CD4-positive, CD25-positive, alpha-beta regulatory T cell (primary cell): ENCODE measurements around the gene MDGA2. TPM values are rescaled to one million over a fixed set of nuclear protein-coding genes. Genes with fewer than 3 reads are reported as not detected.

Experiments
- ATAC-seq, 2 donors: fragments of 150-1000 bp; cut with Tn5 transposase; one replicate each; pipeline ENCODE4 v1.10.0; 2021; ENCODE audit warnings: low read depth in 2 of 2, moderate number of reproducible peaks in 2 of 2, moderate library complexity in 1 of 2
- DNase-seq, 3 donors: peaks; one replicate each; pipeline versions ENCODE4 v3.0.0 to v3.0.0-alpha.2; 2012 to 2022; ENCODE audit warnings: mixed read lengths in 1 of 3
- H3K27ac ChIP-seq: one replicate; pipeline ENCODE4 v1.7.0; 2013; ENCODE audit warnings: mild to moderate bottlenecking, low read length; ENCODE audit not compliant: insufficient read depth, poor library complexity, severe bottlenecking
- H3K27me3 ChIP-seq: one replicate; pipeline ENCODE4 v1.7.0; 2013; ENCODE audit warnings: low read length; ENCODE audit not compliant: control insufficient read depth, insufficient read depth
- H3K36me3 ChIP-seq: one replicate; pipeline ENCODE4 v1.7.0; 2013; ENCODE audit warnings: mild to moderate bottlenecking, low read length, moderate library complexity; ENCODE audit not compliant: control insufficient read depth, insufficient read depth
- H3K4me1 ChIP-seq: 2 replicates; pipeline ENCODE4 v1.7.0; 2013; ENCODE audit warnings: mild to moderate bottlenecking, low read length; ENCODE audit not compliant: insufficient read depth, control insufficient read depth, poor library complexity, severe bottlenecking
- H3K4me3 ChIP-seq: one replicate; pipeline ENCODE4 v1.7.0; 2013; ENCODE audit warnings: low read depth, mild to moderate bottlenecking, low read length, moderate library complexity
- H3K9me3 ChIP-seq, 2 experiments: 1 replicate in 1 of 2; 2 replicates in 1 of 2; pipeline ENCODE4 v1.7.0; 2013; ENCODE audit warnings: low read length in 2 of 2, mild to moderate bottlenecking in 1 of 2, moderate library complexity in 1 of 2; ENCODE audit not compliant: control insufficient read depth in 2 of 2
- H3K27ac Mint-ChIP-seq, 3 donors: one replicate each; pipeline ENCODE4 v1.8.0; 2020 to 2022; ENCODE audit warnings: mild to moderate bottlenecking in 3 of 3, mixed read lengths in 3 of 3, moderate library complexity in 2 of 3
- H3K27me3 Mint-ChIP-seq: one replicate; pipeline ENCODE4 v1.8.0; 2022; ENCODE audit warnings: mild to moderate bottlenecking, mixed read lengths
- H3K36me3 Mint-ChIP-seq: one replicate; pipeline ENCODE4 v1.8.0; 2020; ENCODE audit warnings: mixed read lengths
- H3K4me1 Mint-ChIP-seq, 4 donors: one replicate each; pipeline ENCODE4 v1.8.0; 2020 to 2022; ENCODE audit warnings: mixed read lengths in 4 of 4, mild to moderate bottlenecking in 1 of 4
- H3K4me3 Mint-ChIP-seq, 4 donors: one replicate each; pipeline ENCODE4 v1.8.0; 2020 to 2022; ENCODE audit warnings: mild to moderate bottlenecking in 4 of 4, mixed read lengths in 4 of 4, moderate library complexity in 3 of 4
- H3K9me3 Mint-ChIP-seq, 7 donors: one replicate each; pipeline ENCODE4 v1.8.0; 2020 to 2022; ENCODE audit warnings: mixed read lengths in 7 of 7, mild to moderate bottlenecking in 3 of 7, moderate library complexity in 2 of 7
- polyA plus RNA-seq, 4 donors: library from polyadenylated mRNA; unstranded; fragments of 300-500 nt; fragmentation: Illumina TruSeq; gene quantifications; one replicate each; pipeline ENCODE4 v1.2.3, GENCODE V29; 2021
- total RNA-seq: library from RNA; stranded (reverse); gene quantifications from one replicate; pipeline ENCODE4 v1.2.3, GENCODE V29; 2022

Gene MDGA2
- total and polyA plus RNA-seq, 5 donors from 2014 or later: not detected

GRCh38 chr14:47277703-47278102 lies 397.7 kb downstream of the MDGA2 start:
- Histone ChIP-seq H3K27ac (no peak overlapping the region), H3K4me3 (no peak overlapping the region), H3K9me3 (no peaks in the 10 kb centered on the region), H3K27me3 (no peaks in the 10 kb centered on the region), H3K4me1 (no peaks in the 10 kb centered on the region), H3K36me3 (no peaks in the 10 kb centered on the region)
- no peak overlapping the region for H3K27ac Mint-ChIP-seq
- DNase-seq (no peak), ATAC-seq (no peak)
- H3K36me3 Mint-ChIP-seq: no peaks in the 10 kb centered on the region
- H3K4me1 Mint-ChIP-seq: no peaks in the 10 kb centered on the region
- H3K27me3 Mint-ChIP-seq: no peaks in the 10 kb centered on the region
- peaks cover 0 to 8% (median 2%) of the 10 kb centered on the region in 7 donors for H3K9me3 Mint-ChIP-seq
- no peak overlapping the region for H3K4me3 Mint-ChIP-seq

- ATAC-seq (no peak), DNase-seq (no peak)
- no peaks in the 10 kb centered on the region for H3K27me3 Mint-ChIP-seq
- H3K36me3 ChIP-seq: no peaks in the 10 kb centered on the region
- H3K27me3 ChIP-seq: no peaks in the 10 kb centered on the region
- peaks cover 0 to 8% (median 2%) of the 10 kb centered on the region in 7 donors for H3K9me3 Mint-ChIP-seq
- H3K27ac ChIP-seq: no peak overlapping the region
- no peak overlapping the region for H3K4me3 ChIP-seq
- no peak overlapping the region for H3K27ac Mint-ChIP-seq
- no peaks in the 10 kb centered on the region for H3K36me3 Mint-ChIP-seq
- H3K4me1 Mint-ChIP-seq: no peaks in the 10 kb centered on the region
- no peaks in the 10 kb centered on the region for H3K4me1 ChIP-seq
- H3K9me3 ChIP-seq: no peaks in the 10 kb centered on the region
- H3K4me3 Mint-ChIP-seq: no peak overlapping the region
Measured at GRCh38 chr14:47276931-47277330, 398.5 kb downstream of the MDGA2 start.

GRCh38 chr14:47273939-47274338 lies 401.5 kb downstream of the MDGA2 start:
- H3K4me3 Mint-ChIP-seq: no peak overlapping the region
- no peaks in the 10 kb centered on the region for H3K27me3 Mint-ChIP-seq
- H3K4me3 ChIP-seq: no peak overlapping the region
- no peak for DNase-seq
- no peak for ATAC-seq
- no peak overlapping the region for H3K27ac Mint-ChIP-seq
- H3K4me1 ChIP-seq: no peaks in the 10 kb centered on the region
- H3K9me3 ChIP-seq: no peaks in the 10 kb centered on the region
- H3K36me3 Mint-ChIP-seq: no peaks in the 10 kb centered on the region
- no peaks in the 10 kb centered on the region for H3K36me3 ChIP-seq
- H3K27ac ChIP-seq: no peak overlapping the region
- no peaks in the 10 kb centered on the region for H3K27me3 ChIP-seq
- peaks cover 0 to 8% (median 2%) of the 10 kb centered on the region in 7 donors for H3K9me3 Mint-ChIP-seq
- H3K4me1 Mint-ChIP-seq: no peaks in the 10 kb centered on the region

GRCh38 chr14:47270715-47271114 lies 404.7 kb downstream of the MDGA2 start:
- Histone ChIP-seq H3K27me3 (no peaks in the 10 kb centered on the region), H3K36me3 (no peaks in the 10 kb centered on the region), H3K9me3 (no peaks in the 10 kb centered on the region), H3K27ac (no peak overlapping the region), H3K4me3 (no peak overlapping the region), H3K4me1 (no peaks in the 10 kb centered on the region)
- Mint-ChIP-seq H3K27ac (no peak overlapping the region), H3K4me3 (no peak overlapping the region), H3K9me3 (peaks cover 0 to 6% (median 4%) of the 10 kb centered on the region in 7 donors), H3K36me3 (no peaks in the 10 kb centered on the region), H3K4me1 (no peaks in the 10 kb centered on the region), H3K27me3 (no peaks in the 10 kb centered on the region)
- DNase-seq (no peak), ATAC-seq (no peak)

GRCh38 chr14:47269756-47270492 lies 405.5 kb downstream of the MDGA2 start:
- no peaks in the 10 kb centered on the region for H3K27me3 Mint-ChIP-seq
- H3K27ac Mint-ChIP-seq: no peak overlapping the region
- DNase-seq: no peak
- Histone ChIP-seq H3K9me3 (no peaks in the 10 kb centered on the region), H3K4me3 (no peak overlapping the region), H3K27ac (no peak overlapping the region), H3K36me3 (no peaks in the 10 kb centered on the region), H3K27me3 (no peaks in the 10 kb centered on the region), H3K4me1 (no peaks in the 10 kb centered on the region)
- H3K4me1 Mint-ChIP-seq: no peaks in the 10 kb centered on the region
- no peak overlapping the region for H3K4me3 Mint-ChIP-seq
- no peaks in the 10 kb centered on the region for H3K36me3 Mint-ChIP-seq
- ATAC-seq: no peak
- H3K9me3 Mint-ChIP-seq: peaks cover under 1 to 7% (median 3%) of the 10 kb centered on the region in 7 donors

GRCh38 chr14:47264842-47265241 lies 410.6 kb downstream of the MDGA2 start:
- DNase-seq (no peak), ATAC-seq (no peak)
- Mint-ChIP-seq H3K4me1 (no peaks in the 10 kb centered on the region), H3K27me3 (no peaks in the 10 kb centered on the region), H3K36me3 (no peaks in the 10 kb centered on the region), H3K9me3 (peaks cover 3 to 12% (median 8%) of the 10 kb centered on the region in 7 donors), H3K4me3 (no peak overlapping the region), H3K27ac (no peak overlapping the region)
- no peaks in the 10 kb centered on the region for H3K27me3 ChIP-seq
- H3K27ac ChIP-seq: no peak overlapping the region
- H3K9me3 ChIP-seq: no peaks in the 10 kb centered on the region
- H3K36me3 ChIP-seq: no peaks in the 10 kb centered on the region
- no peaks in the 10 kb centered on the region for H3K4me1 ChIP-seq
- H3K4me3 ChIP-seq: no peak overlapping the region

GRCh38 chr14:47262801-47263200 lies 412.6 kb downstream of the MDGA2 start:
- H3K4me3 Mint-ChIP-seq: no peak overlapping the region
- DNase-seq (no peak), ATAC-seq (no peak)
- no peaks in the 10 kb centered on the region for H3K4me1 Mint-ChIP-seq
- H3K27ac Mint-ChIP-seq: no peak overlapping the region
- Histone ChIP-seq H3K4me1 (no peaks in the 10 kb centered on the region), H3K9me3 (no peaks in the 10 kb centered on the region), H3K27me3 (no peaks in the 10 kb centered on the region), H3K36me3 (no peaks in the 10 kb centered on the region), H3K4me3 (no peak overlapping the region), H3K27ac (no peak overlapping the region)
- no peaks in the 10 kb centered on the region for H3K27me3 Mint-ChIP-seq
- no peaks in the 10 kb centered on the region for H3K36me3 Mint-ChIP-seq
- peaks cover 3 to 19% (median 10%) of the 10 kb centered on the region in 7 donors for H3K9me3 Mint-ChIP-seq

GRCh38 chr14:47261350-47261749 lies 414.1 kb downstream of the MDGA2 start:
- no peak for ATAC-seq
- Histone ChIP-seq H3K36me3 (no peaks in the 10 kb centered on the region), H3K27me3 (no peaks in the 10 kb centered on the region), H3K27ac (no peak overlapping the region), H3K4me1 (no peaks in the 10 kb centered on the region), H3K4me3 (no peak overlapping the region), H3K9me3 (no peaks in the 10 kb centered on the region)
- Mint-ChIP-seq H3K36me3 (no peaks in the 10 kb centered on the region), H3K9me3 (peaks cover 2 to 19% (median 13%) of the 10 kb centered on the region in 7 donors), H3K27me3 (no peaks in the 10 kb centered on the region), H3K4me1 (no peaks in the 10 kb centered on the region), H3K4me3 (no peak overlapping the region), H3K27ac (no peak overlapping the region)
- DNase-seq: no peak
